Uterus (tissue), 4 donors: Measurements from ENCODE around the gene CLPX. TPM values are rescaled to one million over a fixed set of nuclear protein-coding genes. Genes with fewer than 3 reads are reported as not detected.
A peak's percentile ranks its signal among the peaks of the same experiment; 100 is the strongest.
"Not testable (repeated sequence)": the region's sequence is repeated elsewhere in the genome, so short reads cannot be mapped to it uniquely, and the experiment has no call there.

Experiments used
- DNase-seq, 2 donors: peaks; one replicate each; pipeline ENCODE4 v3.0.0-alpha.2; 2019 to 2020
- H3K27ac ChIP-seq, 2 donors: fragments of 200-600 bp; sonication (generic); 1 replicate in 1 of 2; 2 replicates in 1 of 2; pipeline ENCODE4 v1.5.1; 2016 to 2018
- H3K27me3 ChIP-seq, 2 donors: fragments of 200-600 bp; sonication (generic); one replicate each; pipeline ENCODE4 v1.5.1; 2018 to 2019; ENCODE audit warnings: control low read depth in 1 of 2
- H3K36me3 ChIP-seq, 2 donors: fragments of 200-600 bp; sonication (generic); one replicate each; pipeline ENCODE4 v1.5.1; 2019; ENCODE audit warnings: control low read depth in 1 of 2
- H3K4me1 ChIP-seq, 2 donors: fragments of 200-600 bp; sonication (generic); one replicate each; pipeline ENCODE4 v1.5.1; 2018 to 2019; ENCODE audit warnings: control low read depth in 1 of 2
- H3K4me3 ChIP-seq, 2 donors: fragments of 200-600 bp; sonication (generic); 1 replicate in 1 of 2; 2 replicates in 1 of 2; pipeline ENCODE4 v1.5.1; 2018 to 2019; ENCODE audit warnings: mild to moderate bottlenecking in 1 of 2
- H3K9me3 ChIP-seq, 2 donors: fragments of 200-600 bp; sonication (generic); one replicate each; pipeline ENCODE4 v1.5.1; 2019; ENCODE audit warnings: control low read depth in 1 of 2
- CTCF ChIP-seq, 4 experiments: fragments of 200-600 bp in 2 of 4; fragments of 450-650 bp in 2 of 4; sonication (generic) in 2 of 4; IDR thresholded peaks; one replicate each; pipeline ENCODE4 v1.5.1; 2016 to 2019; ENCODE audit warnings: antibody characterized with exemption in 4 of 4, mild to moderate bottlenecking in 2 of 4, moderate library complexity in 1 of 4
- POLR2A ChIP-seq, 2 donors: fragments of 450-650 bp; IDR thresholded peaks; one replicate each; pipeline ENCODE4 v1.6.1; 2016; ENCODE audit warnings: antibody characterized with exemption in 2 of 2, mild to moderate bottlenecking in 1 of 2, moderate library complexity in 1 of 2
- intact Hi-C: fragments of 100-400 bp; cut with DNase I; formaldehyde crosslinking; loops from one replicate; pipeline ENCODE4 v1.15.1; 2023; ENCODE audit warnings: low total_unique reads
- total RNA-seq, 4 donors: library from RNA; depleted of rRNA in 3 of 4; stranded (reverse); fragments of >200 nt in 3 of 4; gene quantifications; one replicate each; pipeline versions ENCODE4 v1.1.0 to v1.2.4, GENCODE V29; 2014 to 2023
- donor health status: DM: yes; HTN: yes; CAD: no.

The CLPX gene
- total RNA-seq, 4 donors from 2014 or later, result 21.0 to 85.2 (median 51.8) TPM

- H3K27me3 ChIP-seq, result no peaks in the 10 kb centered on the region
- no peak overlapping the region for H3K4me3 ChIP-seq
- intact Hi-C loops, result no loop called here
- TF ChIP-seq POLR2A (IDR thresholded peaks at IDR 0.05) (no peak), CTCF (IDR thresholded peaks at IDR 0.05) (no peak)
- H3K9me3 ChIP-seq, result no peaks in the 10 kb centered on the region
- H3K4me1 ChIP-seq, result no peaks in the 10 kb centered on the region
- no peaks in the 10 kb centered on the region for H3K36me3 ChIP-seq
- H3K27ac ChIP-seq, result peak overlapping the region; percentile 57 to 60
- peak; percentile 46 to 51 for DNase-seq
Measured at GRCh38 chr15:65194826-65195547, 9.8 kb upstream of the CLPX start.

GRCh38 chr15:65192016-65192415 is 6.9 kb upstream of the CLPX start:
- Histone ChIP-seq H3K9me3 (no peaks in the 10 kb centered on the region), H3K27me3 (no peaks in the 10 kb centered on the region), H3K27ac (no peak overlapping the region), H3K4me1 (no peaks in the 10 kb centered on the region), H3K36me3 (no peaks in the 10 kb centered on the region), H3K4me3 (no peak overlapping the region)
- no peak for DNase-seq
- TF ChIP-seq CTCF (IDR thresholded peaks at IDR 0.05), result no peak
- TF ChIP-seq POLR2A (IDR thresholded peaks at IDR 0.05), result no peak
- intact Hi-C loops, result no loop called here

GRCh38 chr15:65189102-65189740 is 4.1 kb upstream of the CLPX start:
- peak overlapping the region in 1 of 2 donors; percentile 18 for H3K27ac ChIP-seq
- intact Hi-C loops, result loop anchor here (5.0 kb wide), 1 partner anchor 83 kb away; no protein-coding TSS in a partner anchor
- peak in 1 of 2 donors; percentile 64 for DNase-seq
- no peaks in the 10 kb centered on the region for H3K27me3 ChIP-seq
- H3K9me3 ChIP-seq, result no peaks in the 10 kb centered on the region
- H3K4me3 ChIP-seq, result no peak overlapping the region
- TF ChIP-seq POLR2A (IDR thresholded peaks at IDR 0.05), result no peak
- TF ChIP-seq CTCF (IDR thresholded peaks at IDR 0.05), result peak; percentile 77 to 89 (median 82)
- H3K36me3 ChIP-seq, result no peaks in the 10 kb centered on the region
- H3K4me1 ChIP-seq, result no peaks in the 10 kb centered on the region

- not testable (repeated sequence) for DNase-seq, H3K9me3 ChIP-seq, H3K36me3 ChIP-seq, H3K27ac ChIP-seq, H3K4me1 ChIP-seq, H3K27me3 ChIP-seq, H3K4me3 ChIP-seq
- intact Hi-C loops, result loop anchor here (5.0 kb wide), 1 partner anchor 84 kb away; no protein-coding TSS in a partner anchor
Measured at GRCh38 chr15:65188472-65188871, 3.3 kb upstream of the CLPX start.

GRCh38 chr15:65184305-65184867 is 756 bp downstream of the CLPX start:
- TF ChIP-seq POLR2A (IDR thresholded peaks at IDR 0.05), result no peak
- no peak for TF ChIP-seq CTCF (IDR thresholded peaks at IDR 0.05)
- no peaks in the 10 kb centered on the region for H3K4me1 ChIP-seq
- no peaks in the 10 kb centered on the region for H3K27me3 ChIP-seq
- H3K27ac ChIP-seq, result peak overlapping the region; percentile 93 to 95
- peak; percentile 53 to 57 for DNase-seq
- H3K36me3 ChIP-seq, result no peaks in the 10 kb centered on the region
- H3K4me3 ChIP-seq, result peak overlapping the region; percentile 80 to 98
- intact Hi-C loops, result no loop called here
- H3K9me3 ChIP-seq, result no peaks in the 10 kb centered on the region
